Measurements from ENCODE around the gene GJA9.
"Not testable (repeated sequence)": the region's sequence is repeated elsewhere in the genome, so short reads cannot be mapped to it uniquely, and the experiment has no call there.

GJA9 gene

DNA sequence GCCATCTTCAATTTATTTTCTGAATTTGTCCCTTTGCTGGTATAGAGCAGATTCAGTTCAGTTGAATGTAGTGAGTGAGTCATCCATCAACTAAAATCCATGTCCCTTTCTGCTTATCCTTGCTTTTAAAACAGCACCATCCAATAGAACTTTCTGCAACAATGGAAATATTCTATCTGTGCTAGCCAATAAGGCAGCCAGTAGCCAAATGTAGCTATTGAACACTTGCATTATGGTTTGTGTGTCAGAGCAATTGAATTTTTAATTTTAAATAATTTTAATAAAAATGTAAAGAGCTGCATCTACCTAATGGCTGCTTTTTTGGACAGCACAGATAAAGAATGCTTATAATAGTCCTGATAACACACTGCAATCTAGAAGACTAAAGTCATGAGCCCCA is at the start of gene GJA9:
Gene GJA9 (minus strand): TSS at position 101 of the 400 bp plus-strand sequence. CDS start 5,489 bp downstream, outside the sequence.
- DNase-seq (ENCODE audit: low read depth in 2 of 2, low spot score in 1 of 2), result no peak

GRCh38 chr1:38929476-38929875 is 48.1 kb upstream of the GJA9 start:
- no peak for DNase-seq (ENCODE audit: low read depth in 2 of 2, low spot score in 1 of 2)

DNA sequence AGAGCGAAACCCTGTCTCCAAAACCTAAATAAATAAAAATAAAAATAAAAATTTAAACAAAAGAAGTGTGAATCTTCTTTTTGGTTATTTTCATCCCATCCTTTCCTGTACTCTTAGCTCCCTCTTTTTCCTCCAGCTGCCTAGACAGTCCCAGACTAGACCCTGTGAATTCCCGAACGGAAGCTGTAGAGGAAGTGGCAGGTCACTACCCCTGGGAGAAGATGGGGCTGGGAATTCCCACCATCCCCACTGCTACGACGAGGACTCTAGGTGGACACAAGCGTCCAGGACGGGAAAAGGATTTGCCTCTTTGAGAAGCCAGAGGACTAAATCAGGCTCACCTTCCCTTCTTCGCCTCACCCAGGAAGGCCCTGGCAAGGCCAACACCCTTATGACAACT is 47.7 kb upstream of the GJA9 start:
- no peak for DNase-seq (ENCODE audit: low read depth in 2 of 2, low spot score in 1 of 2)

- no peak for DNase-seq (ENCODE audit: low read depth in 2 of 2, low spot score in 1 of 2)
Measured at GRCh38 chr1:38926091-38926490, 44.7 kb upstream of the GJA9 start.

- no peak for DNase-seq (ENCODE audit: low read depth in 2 of 2, low spot score in 1 of 2)
Measured at GRCh38 chr1:38925391-38925790, 44.0 kb upstream of the GJA9 start.

DNA sequence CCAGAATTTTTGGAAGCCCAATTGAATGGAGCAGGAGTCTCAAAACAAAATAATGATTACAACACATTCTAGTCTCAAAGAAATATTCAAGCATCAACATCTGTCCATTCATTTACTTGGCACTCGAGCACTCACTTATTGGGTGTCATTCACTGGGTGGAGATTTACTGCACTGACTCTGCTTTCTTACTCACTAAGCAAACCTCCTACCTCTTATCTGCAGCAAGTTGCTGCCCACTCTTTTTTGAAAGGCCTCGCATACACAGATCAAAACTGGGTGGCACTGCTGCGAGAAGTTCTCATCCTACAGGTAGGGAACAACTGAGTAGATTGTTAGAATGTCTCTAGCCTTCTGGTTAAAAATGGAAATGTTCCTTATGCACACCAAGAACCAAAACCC is 42.2 kb upstream of the GJA9 start:
- DNase-seq (ENCODE audit: low read depth in 2 of 2, low spot score in 1 of 2), result no peak

DNA sequence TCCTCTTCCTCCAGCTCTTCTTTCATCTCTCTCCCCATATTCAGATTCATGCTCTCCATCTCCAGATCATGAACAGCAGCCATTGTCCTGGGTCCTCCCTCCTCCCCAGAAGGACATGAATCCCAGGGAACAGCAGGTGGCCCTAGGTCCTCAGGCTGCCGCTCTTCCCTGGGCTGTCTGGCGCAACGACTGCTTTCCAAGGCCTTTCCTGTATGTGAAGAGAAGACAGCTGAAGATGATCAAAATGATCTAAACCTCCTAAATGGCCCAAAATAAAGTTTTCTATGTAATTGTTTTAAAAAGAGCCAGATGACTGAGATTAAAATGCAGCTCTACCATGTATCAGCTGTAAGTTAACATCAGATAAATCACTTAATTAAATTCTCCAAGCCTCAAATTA is 37.7 kb upstream of the GJA9 start:
- no peak for DNase-seq (ENCODE audit: low read depth in 2 of 2, low spot score in 1 of 2)

DNA sequence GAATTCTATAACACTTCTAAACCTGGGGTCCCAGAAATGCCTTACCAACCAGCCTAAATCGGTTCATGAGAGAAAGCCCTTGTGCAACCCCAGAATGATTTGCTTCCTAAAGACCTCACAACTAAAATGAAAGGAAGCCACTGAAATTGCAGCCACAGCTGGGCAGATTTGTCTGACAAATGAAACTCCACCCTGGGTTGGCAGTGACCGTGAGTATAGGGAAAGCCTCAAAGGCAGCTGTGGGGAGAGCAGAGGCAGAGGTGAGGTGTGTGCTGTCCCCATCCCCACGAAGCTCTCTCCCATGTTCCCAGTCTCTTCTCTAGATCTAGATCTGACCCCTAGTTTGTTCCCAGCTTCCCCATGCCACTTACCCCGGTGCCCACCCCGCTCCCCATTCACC is 37.2 kb upstream of the GJA9 start:
- DNase-seq (ENCODE audit: low read depth in 2 of 2, low spot score in 1 of 2), result no peak

- no peak for DNase-seq (ENCODE audit: low read depth in 2 of 2, low spot score in 1 of 2)
Measured at GRCh38 chr1:38917772-38918171, 36.4 kb upstream of the GJA9 start.

DNA sequence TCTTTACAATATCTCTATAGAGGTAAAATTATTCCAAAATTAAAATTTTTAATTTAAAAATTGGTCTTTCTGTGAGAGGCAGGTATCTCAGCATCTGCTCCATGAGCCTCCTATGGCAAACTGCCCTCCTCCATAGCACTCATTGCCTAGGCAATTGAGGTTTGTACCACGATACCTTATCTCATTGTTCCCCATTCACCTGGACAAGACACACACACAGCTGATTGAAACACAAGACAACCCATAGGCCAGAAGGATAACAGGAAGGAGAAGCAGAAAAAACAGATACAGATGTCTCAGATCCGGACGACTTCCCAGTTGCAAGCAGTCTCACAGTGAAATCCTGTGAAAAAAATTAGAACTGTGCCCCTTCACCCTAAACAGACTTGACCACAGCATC is 36.0 kb upstream of the GJA9 start:
- no peak for DNase-seq (ENCODE audit: low read depth in 2 of 2, low spot score in 1 of 2)

DNA sequence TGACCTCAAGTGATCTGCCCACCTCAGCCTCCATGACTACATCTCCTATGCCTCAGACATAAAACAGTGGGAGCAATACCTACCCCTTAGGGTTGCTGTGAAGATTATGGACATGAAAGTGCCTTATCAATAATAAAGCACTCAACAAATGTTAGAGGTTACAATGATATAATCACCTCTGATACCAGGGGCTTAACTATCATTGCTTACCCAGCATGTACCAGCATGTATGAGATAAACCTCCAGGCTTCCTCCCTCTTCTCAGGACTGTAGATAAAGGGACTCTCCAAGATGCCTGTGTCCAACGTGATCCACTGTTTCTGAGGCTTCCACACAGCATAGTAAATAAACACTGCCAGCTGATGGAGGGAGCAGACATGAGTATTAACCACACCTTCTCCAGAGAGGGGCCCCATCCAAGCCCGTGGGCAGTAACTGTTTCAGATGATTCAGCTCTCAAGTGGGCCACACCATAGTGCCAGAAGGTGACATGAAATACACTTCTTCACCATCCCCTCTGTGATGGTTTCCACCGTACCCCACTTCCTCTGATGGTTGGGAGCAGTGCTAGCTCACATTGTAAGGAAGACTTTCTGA is 34.1 kb upstream of the GJA9 start:
- DNase-seq (ENCODE audit: low read depth in 2 of 2, low spot score in 1 of 2), result no peak

DNA sequence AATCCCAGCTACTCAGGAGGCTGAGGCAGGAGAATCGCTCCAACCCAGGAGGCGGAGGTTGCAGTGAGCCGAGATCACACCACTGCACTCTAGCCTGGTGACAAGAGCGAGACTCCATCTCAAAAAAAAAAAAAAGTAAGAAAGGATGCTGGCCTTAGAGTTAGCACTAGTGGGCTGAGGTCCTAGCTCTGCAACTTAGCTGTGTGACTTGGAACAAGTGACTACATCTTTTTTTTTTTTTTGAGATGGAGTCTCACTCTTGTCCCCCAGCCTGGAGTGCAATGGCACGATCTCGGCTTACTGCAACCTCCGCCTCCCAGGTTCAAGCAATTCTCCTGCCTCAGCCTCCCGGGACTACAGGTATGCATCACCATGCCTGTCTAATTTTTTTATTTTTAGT is 33.5 kb upstream of the GJA9 start:
- DNase-seq (ENCODE audit: low read depth in 2 of 2, low spot score in 1 of 2), result not testable (repeated sequence)

GRCh38 chr1:38908821-38909220 is 27.4 kb upstream of the GJA9 start:
- DNase-seq (ENCODE audit: low read depth in 2 of 2, low spot score in 1 of 2), result no peak

DNA sequence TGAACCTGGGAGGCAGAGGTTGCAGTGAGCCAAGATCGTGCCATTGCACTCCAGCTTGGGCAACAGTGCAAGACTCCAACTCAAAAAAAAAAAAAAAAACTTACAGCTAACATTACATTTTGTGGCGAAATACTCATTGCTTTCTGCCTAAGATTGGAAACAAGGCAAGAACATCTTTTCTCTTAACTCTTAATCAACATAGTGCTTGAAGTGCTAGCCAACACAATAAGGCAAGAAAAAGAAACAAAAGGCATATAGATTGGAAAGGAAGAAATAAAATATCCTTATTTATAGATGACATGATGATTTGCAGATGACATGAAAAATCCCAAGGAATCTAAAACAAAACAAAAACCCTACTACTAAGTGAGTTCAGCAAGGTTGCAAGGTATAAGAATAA is 24.6 kb upstream of the GJA9 start:
- no peak for DNase-seq (ENCODE audit: low read depth in 2 of 2, low spot score in 1 of 2)

GRCh38 chr1:38899560-38899959 is 18.2 kb upstream of the GJA9 start:
- DNase-seq (ENCODE audit: low read depth in 2 of 2, low spot score in 1 of 2), result no peak

DNA sequence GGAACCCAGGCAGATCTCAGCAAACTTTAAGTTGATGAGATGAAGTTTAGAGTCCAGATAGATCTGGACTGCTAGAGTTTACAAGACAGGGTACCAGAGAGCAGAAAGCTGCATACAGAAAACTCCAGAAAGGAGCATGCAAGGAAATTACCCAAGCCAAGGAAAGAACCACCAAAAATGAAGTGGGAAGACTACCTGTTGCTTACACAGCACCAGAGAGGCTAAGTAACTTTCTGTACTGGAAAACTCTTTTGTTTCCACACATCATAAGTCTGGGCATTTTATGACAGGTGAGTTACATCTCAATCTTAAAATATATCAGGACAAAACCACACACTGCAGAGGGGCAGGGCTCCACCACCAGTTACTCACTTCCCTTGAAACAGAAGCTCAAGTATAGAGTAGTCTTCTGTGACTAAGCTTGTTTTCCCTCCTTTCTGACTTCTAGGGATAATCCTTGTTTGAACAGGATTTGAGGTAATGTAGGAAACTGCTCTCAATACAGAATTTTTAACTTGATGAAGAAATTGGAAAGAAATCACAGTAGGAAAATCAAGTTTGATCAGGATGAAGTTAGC is 17.4 kb upstream of the GJA9 start:
- DNase-seq (ENCODE audit: low read depth in 2 of 2, low spot score in 1 of 2), result no peak

DNA sequence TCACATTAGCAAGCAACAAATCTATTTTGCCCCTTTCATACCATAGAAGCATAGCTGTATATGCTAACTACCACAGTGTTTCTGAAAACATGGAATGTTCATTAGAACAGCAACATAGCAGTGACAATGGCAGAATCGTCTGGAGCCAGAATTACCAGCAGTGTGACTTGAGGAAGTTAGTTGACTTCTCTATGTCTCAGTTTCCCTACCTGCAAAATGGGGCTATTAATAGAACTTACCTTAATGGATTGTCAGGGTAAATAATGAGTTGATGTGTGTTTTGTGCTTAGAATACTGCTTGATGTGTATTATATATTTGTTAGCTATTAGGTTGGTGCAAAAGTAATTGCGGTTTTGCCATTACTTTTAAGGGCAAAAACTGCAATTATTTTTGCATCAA is 14.8 kb upstream of the GJA9 start:
- no peak for DNase-seq (ENCODE audit: low read depth in 2 of 2, low spot score in 1 of 2)

DNA sequence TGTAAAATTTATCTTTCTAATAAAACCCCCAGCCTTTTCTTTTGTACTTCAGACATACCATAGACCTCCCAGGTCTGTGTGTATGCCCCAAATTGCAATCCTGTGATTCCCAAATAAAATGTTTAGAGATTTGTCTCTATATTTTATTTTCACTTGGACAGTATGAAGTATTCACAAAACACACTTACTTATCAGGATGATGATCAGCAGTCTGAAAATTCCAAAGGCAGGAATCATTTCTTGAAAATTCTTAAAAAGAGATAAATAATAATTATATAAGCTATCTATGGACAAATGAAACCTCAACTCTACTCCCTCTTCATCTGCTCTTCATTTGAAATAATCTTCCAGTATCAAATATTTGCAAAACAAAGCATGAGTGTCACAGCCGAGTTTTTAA is 11.6 kb upstream of the GJA9 start:
- no peak for DNase-seq (ENCODE audit: low read depth in 2 of 2, low spot score in 1 of 2)

GRCh38 chr1:38891753-38892152 is 10.4 kb upstream of the GJA9 start:
- no peak for DNase-seq (ENCODE audit: low read depth in 2 of 2, low spot score in 1 of 2)

DNA sequence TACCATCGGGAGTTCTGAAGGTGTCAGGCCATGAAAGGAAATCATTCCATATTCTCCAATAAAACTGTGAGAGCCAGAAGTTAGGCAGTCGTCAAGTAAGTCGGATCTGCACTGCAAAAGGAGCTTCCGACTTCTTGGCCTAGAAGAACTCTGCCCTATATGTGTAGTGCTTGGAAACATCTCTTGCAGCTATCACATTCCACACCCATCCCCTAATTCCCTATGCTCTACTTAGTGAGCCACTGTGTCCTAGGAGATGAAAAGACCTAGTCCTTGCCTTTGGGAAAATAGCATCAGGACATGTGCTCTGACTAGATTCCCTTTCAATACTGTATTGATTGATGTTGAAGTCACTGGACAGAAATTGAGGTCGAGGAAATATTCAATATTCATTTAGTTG is 8.2 kb upstream of the GJA9 start:
- DNase-seq (ENCODE audit: low read depth in 2 of 2, low spot score in 1 of 2), result no peak

DNA sequence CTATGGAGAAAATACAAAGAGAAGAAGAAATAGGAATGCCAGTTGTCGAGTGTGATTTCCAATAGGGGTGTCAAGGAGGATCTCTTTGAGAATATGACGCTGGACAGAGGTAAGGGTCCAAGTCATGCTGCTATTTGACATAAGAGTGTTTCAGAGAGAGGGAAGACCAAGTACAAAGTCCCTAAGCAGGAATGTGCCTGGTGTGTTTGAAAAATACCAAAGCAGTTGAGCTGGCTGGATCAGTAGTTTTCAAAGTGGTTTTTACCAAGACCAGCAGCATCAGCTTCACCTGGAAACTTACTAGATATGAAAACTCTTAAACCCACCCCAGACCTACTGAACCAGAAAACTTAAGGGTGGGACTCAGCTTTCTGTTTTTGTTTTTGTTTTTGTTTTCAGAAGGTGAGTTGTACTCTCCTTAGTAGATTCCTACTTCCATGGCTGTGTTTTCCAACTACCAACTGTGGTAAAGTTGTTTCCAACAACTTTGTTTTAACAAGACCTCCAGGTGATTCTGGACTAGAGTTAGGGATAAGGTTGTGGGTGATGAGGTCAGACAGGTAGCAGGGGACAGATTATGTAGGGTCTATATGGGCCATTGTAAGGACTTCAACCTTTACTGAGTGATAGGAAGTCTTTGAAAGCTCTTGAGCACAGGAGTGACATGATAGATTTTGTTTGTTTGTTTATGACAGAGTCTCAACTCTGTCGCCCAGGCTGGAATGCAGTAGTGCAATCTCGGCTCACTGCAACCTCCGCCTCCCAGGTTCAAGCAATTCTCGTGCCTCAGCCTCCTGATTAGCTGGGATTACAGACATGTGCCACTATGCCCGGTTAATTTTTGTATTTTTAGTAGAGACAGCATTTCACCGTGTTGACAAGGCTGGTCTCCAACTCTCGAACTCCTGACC is 7.3 kb upstream of the GJA9 start:
- no peak for DNase-seq (ENCODE audit: low read depth in 2 of 2, low spot score in 1 of 2)

GRCh38 chr1:38885092-38885491 is 3.7 kb upstream of the GJA9 start:
- no peak for DNase-seq (ENCODE audit: low read depth in 2 of 2, low spot score in 1 of 2)
